Fibroblast of skin of scalp (primary cell): Measurements from ENCODE around the gene NUP155. TPM values are rescaled to one million over a fixed set of nuclear protein-coding genes. Genes with fewer than 3 reads are reported as not detected.
"Not testable (repeated sequence)": the region's sequence is repeated elsewhere in the genome, so short reads cannot be mapped to it uniquely, and the experiment has no call there.

Source experiments
- DNase-seq: peaks from one replicate; pipeline ENCODE4 v3.0.0-alpha.2; 2013
- polyA plus RNA-seq, 2 experiments: library from polyadenylated mRNA; unstranded; fragments of 120-200 nt; gene quantifications; one replicate each; pipeline ENCODE4 v1.2.1, GENCODE V29; 2013; ENCODE audit not compliant: insufficient read length in 2 of 2

The NUP155 gene
- polyA plus RNA-seq (2013, experiment 1 of 2; ENCODE audit: insufficient read length): 18.8 TPM
- polyA plus RNA-seq (2013, experiment 2 of 2; ENCODE audit: insufficient read length): 18.7 TPM

GRCh38 chr5:37370864-37371726 lies at the start of gene NUP155:
TSS of gene NUP155 (minus strand) at chr5:37371106. CDS start at chr5:37370977, 129 bp downstream.
- peak; percentile 96 for DNase-seq

GRCh38 chr5:37417347-37417746 lies 46.4 kb upstream of the NUP155 start:
- DNase-seq: no peak

GRCh38 chr5:37415456-37415855 lies 44.5 kb upstream of the NUP155 start:
- DNase-seq: not testable (repeated sequence)

- no peak for DNase-seq
Measured at GRCh38 chr5:37412515-37412914, 41.6 kb upstream of the NUP155 start.

- DNase-seq: no peak
Measured at GRCh38 chr5:37400501-37400900, 29.6 kb upstream of the NUP155 start.

- DNase-seq: no peak
Measured at GRCh38 chr5:37396352-37396751, 25.4 kb upstream of the NUP155 start.

- no peak for DNase-seq
Measured at GRCh38 chr5:37391591-37391990, 20.7 kb upstream of the NUP155 start.

GRCh38 chr5:37379100-37379628 lies 8.3 kb upstream of the NUP155 start, which contains the start of gene WDR70:
TSS of gene WDR70 (plus strand) at chr5:37379318. CDS start at chr5:37379368, 50 bp downstream.
- peak; percentile 92 for DNase-seq

GRCh38 chr5:37378066-37378465 lies 7.2 kb upstream of the NUP155 start:
- not testable (repeated sequence) for DNase-seq

GRCh38 chr5:37375091-37375490 lies 4.2 kb upstream of the NUP155 start:
- DNase-seq: no peak

GRCh38 chr5:37370550-37370863 lies 399 bp downstream of the NUP155 start:
- peak; percentile 0 for DNase-seq

GRCh38 chr5:37355161-37355560 lies 15.7 kb downstream of the NUP155 start:
- no peak for DNase-seq

GRCh38 chr5:37342741-37343140 lies 28.2 kb downstream of the NUP155 start:
- not testable (repeated sequence) for DNase-seq

GRCh38 chr5:37334754-37335153 lies 36.2 kb downstream of the NUP155 start:
- not testable (repeated sequence) for DNase-seq

- DNase-seq: no peak
Measured at GRCh38 chr5:37326536-37326935, 44.4 kb downstream of the NUP155 start.

GRCh38 chr5:37323607-37324006 lies 47.3 kb downstream of the NUP155 start:
- no peak for DNase-seq

- DNase-seq: no peak
Measured at GRCh38 chr5:37319037-37319782, 51.7 kb downstream of the NUP155 start.

- no peak for DNase-seq
Measured at GRCh38 chr5:37316027-37316426, 54.9 kb downstream of the NUP155 start.

- DNase-seq: no peak
Measured at GRCh38 chr5:37310360-37310759, 60.5 kb downstream of the NUP155 start.

- DNase-seq: no peak
Measured at GRCh38 chr5:37308793-37309192, 62.1 kb downstream of the NUP155 start.

- DNase-seq: no peak
Measured at GRCh38 chr5:37304888-37305287, 66.0 kb downstream of the NUP155 start.

GRCh38 chr5:37296313-37296712 lies 74.6 kb downstream of the NUP155 start:
- DNase-seq: not testable (repeated sequence)

GRCh38 chr5:37283214-37283820 lies 87.6 kb downstream of the NUP155 start:
- no peak for DNase-seq
